ENCODE data around the gene C4orf50.

The C4orf50 gene

DNA sequence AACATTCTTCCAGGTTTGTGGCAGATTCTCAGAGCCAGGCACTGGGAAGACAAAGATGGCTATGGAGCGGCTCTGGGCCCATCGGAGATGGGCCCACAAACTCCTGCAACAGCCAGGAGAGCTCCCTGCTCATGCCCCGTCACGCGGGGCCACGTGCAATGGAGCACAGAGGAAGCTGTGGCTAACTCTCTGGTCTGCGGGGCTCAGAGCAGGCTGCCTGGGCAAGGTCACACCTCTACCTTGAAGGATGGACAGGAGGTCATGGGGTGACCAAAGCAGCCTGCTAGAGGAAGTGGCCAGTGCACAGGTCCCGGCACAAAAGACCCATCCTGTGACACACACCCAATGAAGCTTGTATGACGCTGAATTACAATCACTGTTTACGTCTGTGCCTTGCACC, 45.2 kb downstream of the C4orf50 start:
- H3K4me3 ChIP-seq (ENCODE audit: low read depth, low read length): no peak overlapping the region
- DNase-seq (ENCODE audit: low read depth): no peak
- TF ChIP-seq, protein P1, sequence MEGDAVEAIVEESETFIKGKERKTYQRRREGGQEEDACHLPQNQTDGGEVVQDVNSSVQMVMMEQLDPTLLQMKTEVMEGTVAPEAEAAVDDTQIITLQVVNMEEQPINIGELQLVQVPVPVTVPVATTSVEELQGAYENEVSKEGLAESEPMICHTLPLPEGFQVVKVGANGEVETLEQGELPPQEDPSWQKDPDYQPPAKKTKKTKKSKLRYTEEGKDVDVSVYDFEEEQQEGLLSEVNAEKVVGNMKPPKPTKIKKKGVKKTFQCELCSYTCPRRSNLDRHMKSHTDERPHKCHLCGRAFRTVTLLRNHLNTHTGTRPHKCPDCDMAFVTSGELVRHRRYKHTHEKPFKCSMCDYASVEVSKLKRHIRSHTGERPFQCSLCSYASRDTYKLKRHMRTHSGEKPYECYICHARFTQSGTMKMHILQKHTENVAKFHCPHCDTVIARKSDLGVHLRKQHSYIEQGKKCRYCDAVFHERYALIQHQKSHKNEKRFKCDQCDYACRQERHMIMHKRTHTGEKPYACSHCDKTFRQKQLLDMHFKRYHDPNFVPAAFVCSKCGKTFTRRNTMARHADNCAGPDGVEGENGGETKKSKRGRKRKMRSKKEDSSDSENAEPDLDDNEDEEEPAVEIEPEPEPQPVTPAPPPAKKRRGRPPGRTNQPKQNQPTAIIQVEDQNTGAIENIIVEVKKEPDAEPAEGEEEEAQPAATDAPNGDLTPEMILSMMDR (IDR thresholded peaks at IDR 0.05; ENCODE audit: low read depth, low read length, missing control alignments): no peak

DNA sequence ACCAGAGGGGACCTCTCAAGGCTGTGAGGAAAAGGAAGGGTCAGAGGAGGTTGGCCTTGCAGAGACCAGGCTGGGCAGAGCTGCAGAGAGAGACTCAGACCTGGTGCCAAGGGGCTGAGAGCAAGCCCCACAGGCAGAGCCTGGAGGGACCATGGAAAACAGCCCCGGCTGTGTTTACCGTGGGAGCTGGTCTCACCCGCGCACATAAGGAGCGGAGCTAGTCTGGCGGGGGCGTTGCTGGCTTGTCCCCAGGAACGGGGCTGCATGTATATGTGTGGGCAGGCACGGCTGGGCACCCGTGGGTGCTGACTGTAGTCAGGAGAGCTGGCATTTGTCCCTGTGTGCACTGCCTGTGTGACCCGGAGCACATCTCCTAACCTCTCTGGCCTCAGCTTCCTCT, 45.7 kb downstream of the C4orf50 start:
- TF ChIP-seq, protein P1 (IDR thresholded peaks at IDR 0.05; ENCODE audit: low read depth, low read length, missing control alignments): no peak
- no peak overlapping the region for H3K4me3 ChIP-seq (ENCODE audit: low read depth, low read length)
- DNase-seq (ENCODE audit: low read depth): no peak

DNA sequence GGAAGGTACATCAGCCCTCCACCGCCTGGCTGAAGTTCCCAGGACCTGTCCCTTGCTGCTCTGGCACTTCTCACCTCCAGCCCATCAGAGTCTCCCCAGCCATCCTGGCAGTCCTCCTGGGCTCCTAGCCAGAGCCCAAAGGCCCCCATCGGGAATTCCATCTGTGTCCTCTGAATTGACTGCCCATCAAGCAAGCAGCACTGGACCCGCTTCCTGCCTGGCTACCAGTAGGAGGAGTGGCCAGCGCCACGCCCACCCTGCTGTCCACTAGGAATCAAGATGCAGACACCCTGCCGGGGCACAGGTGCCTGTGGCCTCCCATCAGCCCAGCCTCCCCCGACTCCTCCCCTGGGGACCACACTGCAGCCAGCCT, 47.2 kb downstream of the C4orf50 start:
- no peak for DNase-seq (ENCODE audit: low read depth)
- H3K4me3 ChIP-seq (ENCODE audit: low read depth, low read length): no peak overlapping the region
- TF ChIP-seq, protein P1 (IDR thresholded peaks at IDR 0.05; ENCODE audit: low read depth, low read length, missing control alignments): no peak

DNA sequence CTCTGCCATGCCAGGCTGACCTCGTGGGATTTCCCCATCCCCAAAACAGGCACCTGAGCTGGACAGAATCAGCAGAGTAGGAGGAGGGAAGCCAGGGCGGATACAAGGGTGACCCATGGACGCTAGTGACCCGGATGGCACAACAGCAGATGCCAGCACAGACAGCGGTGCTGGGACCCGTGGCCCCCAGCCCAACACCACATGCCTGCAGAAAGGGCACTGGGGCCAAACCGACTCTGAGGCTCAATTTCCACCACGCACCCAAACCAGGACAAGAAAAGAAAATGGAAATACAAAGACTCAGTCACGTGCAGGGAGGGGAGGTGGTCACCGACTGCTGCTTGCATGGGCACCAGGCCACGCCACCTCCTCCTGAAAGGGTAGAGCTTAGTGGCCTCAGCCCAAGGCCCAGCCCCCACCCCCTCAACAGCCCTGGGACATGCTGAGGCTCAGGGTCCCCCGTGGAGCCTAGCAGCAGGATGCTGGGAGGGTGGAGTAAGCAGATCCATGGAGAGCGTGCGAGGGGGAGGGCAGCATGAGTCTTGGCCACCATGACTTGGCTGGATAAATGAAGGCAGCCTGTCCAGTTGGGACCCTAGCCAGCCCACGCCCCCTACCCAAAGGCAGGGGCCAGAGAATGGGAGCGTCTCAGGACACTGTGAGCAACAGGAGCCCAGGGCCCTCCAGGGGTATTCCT, 47.7 kb downstream of the C4orf50 start:
- TF ChIP-seq, protein P1 (IDR thresholded peaks at IDR 0.05; ENCODE audit: low read depth, low read length, missing control alignments): no peak
- no peak overlapping the region for H3K4me3 ChIP-seq (ENCODE audit: low read depth, low read length)
- DNase-seq (ENCODE audit: low read depth): no peak

DNA sequence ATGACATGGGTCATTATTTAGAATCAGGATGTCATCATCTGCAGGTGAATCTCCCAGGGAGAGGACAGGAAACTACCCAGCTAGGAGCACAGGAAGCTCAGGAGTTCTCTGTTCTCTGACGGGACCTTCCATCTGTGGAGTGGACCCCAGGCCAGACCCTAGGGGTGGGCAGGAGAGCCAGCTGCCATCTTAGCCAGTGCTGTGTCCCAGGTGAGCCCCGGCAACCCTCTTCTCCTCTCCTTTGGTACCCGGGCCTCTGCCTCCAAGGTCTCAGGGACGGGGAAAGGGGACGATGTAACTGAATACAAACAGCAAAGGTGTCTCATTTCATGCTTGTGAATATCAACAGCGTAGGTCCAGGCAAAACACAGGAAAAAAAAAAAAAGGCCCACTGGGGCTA, 48.5 kb downstream of the C4orf50 start:
- no peak for DNase-seq (ENCODE audit: low read depth)
- TF ChIP-seq, protein P1 (IDR thresholded peaks at IDR 0.05; ENCODE audit: low read depth, low read length, missing control alignments): no peak

DNA sequence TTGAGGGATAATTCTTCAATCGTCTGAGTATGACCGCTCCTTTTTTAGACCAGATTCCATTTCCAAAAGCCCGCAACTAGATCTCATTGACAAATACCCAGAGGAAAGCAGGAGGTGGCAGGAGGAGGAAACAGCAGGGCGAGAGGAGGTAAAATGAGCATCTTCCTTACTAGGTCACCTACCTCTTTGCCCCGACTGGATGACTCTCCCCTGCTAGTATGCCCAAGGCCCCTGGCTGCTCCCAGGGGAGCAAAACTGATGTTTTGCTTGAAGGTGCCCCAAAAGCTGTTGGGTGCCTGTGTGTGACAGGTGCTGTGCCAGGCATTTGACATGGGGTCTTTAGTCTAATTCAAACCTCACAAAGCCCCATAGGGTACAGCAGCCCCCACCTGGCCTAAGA, 48.9 kb downstream of the C4orf50 start:
- no peak for DNase-seq (ENCODE audit: low read depth)
- no peak overlapping the region for H3K4me3 ChIP-seq (ENCODE audit: low read depth, low read length)
- TF ChIP-seq, protein P1 (IDR thresholded peaks at IDR 0.05; ENCODE audit: low read depth, low read length, missing control alignments): no peak

More for the DNA sequence above, 48.5 kb downstream of the C4orf50 start:
- no peak overlapping the region for H3K4me3 ChIP-seq (ENCODE audit: low read depth, low read length)

DNA sequence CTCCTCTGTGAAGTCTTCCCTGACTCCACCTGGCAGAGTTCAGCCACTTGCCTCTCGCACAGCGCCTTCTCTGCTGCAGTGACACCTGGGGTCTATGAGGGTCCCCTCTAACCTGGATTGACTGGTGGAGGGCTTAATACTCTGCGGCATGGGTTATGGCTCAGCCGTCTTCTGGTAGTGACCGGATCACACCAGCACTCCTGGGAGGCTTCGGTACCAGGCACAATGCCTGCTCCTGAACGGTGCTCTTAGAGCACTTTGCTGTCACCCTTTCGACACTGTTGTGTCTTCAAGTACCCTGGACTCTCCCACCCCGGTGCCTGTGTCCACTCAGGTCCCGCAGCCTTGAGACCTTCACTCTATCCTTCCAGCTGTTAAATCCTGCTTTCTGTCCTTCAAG, 50.0 kb downstream of the C4orf50 start:
- no peak overlapping the region for H3K4me3 ChIP-seq (ENCODE audit: low read depth, low read length)
- TF ChIP-seq, protein P1 (IDR thresholded peaks at IDR 0.05; ENCODE audit: low read depth, low read length, missing control alignments): no peak
- DNase-seq (ENCODE audit: low read depth): no peak

All from GM12864 (cell line).